ENCODE measurements around the gene NUMA1.

The NUMA1 gene

GRCh38 chr11:71999798-72000197 is 80.5 kb downstream of the NUMA1 start:
- peak overlapping the region; percentile 63 to 91 (median 74); a peak in 18 of 22 replicates for H3K4me2 ChIP-seq
- no peak overlapping the region for H3K9ac ChIP-seq
- TF ChIP-seq Cebpa-rat (IDR thresholded peaks at IDR 0.05): no peak
- H3K9me3 ChIP-seq (replicated peaks in 1 of 11): no peaks in the 10 kb centered on the region
- H4K20me1 ChIP-seq: peaks cover 21 to 50% (median 36%) of the 10 kb centered on the region in 11 experiments; a peak in 21 of 22 replicates
- peaks cover 36 to 69% (median 51%) of the 10 kb centered on the region in 11 experiments for H3K36me3 ChIP-seq
- peaks cover 17 to 50% (median 24%) of the 10 kb centered on the region in 10 experiments for H3K4me1 ChIP-seq
- H3K27me3 ChIP-seq: no peaks in the 10 kb centered on the region
- H3K4me3 ChIP-seq: no peak overlapping the region
- peak overlapping the region in 5 of 11 experiments; percentile 23 to 69 (median 65); a peak in 3 of 22 replicates for H3K27ac ChIP-seq

DNA sequence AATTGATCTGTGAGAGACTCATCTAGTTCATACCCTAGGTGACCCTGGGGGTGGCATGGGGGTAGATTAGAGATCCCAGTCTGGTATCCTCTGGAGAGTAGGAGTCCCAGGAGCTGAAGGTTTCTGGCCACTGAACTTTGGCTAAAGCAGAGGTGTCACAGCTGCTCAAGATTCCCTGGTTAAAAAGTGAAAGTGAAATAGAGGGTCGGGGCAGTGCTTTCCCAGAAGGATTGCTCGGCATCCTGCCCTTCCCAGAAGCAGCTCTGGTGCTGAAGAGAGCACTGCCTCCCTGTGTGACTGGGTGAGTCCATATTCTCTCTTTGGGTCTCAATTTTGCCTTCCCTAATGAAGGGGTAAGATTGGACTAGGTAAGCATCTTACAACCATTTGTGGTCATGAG is 81.0 kb downstream of the NUMA1 start:
- no peak for TF ChIP-seq Cebpa-rat (IDR thresholded peaks at IDR 0.05)
- H3K4me3 ChIP-seq: 0 out of 20 replicates have a peak overlapping the region, but pooled peaks of 1 of the 10 experiments have one; percentile 8
- H3K4me1 ChIP-seq: peaks cover 17 to 54% (median 24%) of the 10 kb centered on the region in 10 experiments
- peak overlapping the region in 10 of 11 experiments; percentile 22 to 69 (median 50); a peak in 16 of 22 replicates for H3K27ac ChIP-seq
- H3K36me3 ChIP-seq: peaks cover 32 to 68% (median 47%) of the 10 kb centered on the region in 11 experiments
- H3K27me3 ChIP-seq: no peaks in the 10 kb centered on the region
- peaks cover 0 to 3% (median 0%) of the 10 kb centered on the region in 11 experiments; a peak in 2 of 22 replicates for H3K9me3 ChIP-seq (replicated peaks in 1 of 11)
- H4K20me1 ChIP-seq: peaks cover 17 to 46% (median 31%) of the 10 kb centered on the region in 11 experiments; a peak in 21 of 22 replicates
- H3K9ac ChIP-seq: no peak overlapping the region; a peak in 1 of 22 replicates
- H3K4me2 ChIP-seq: peak overlapping the region; percentile 63 to 91 (median 74)

- Histone ChIP-seq H3K4me1 (peaks cover 17 to 60% (median 24%) of the 10 kb centered on the region in 10 experiments), H3K27me3 (no peaks in the 10 kb centered on the region), H3K27ac (peak within 1 kb of the TSS; percentile 22 to 69 (median 56); a peak in 20 of 22 replicates), H3K4me2 (peak within 1 kb of the TSS; percentile 63 to 91 (median 74)), H3K4me3 (peak within 1 kb of the TSS in 1 of 10 experiments; percentile 8; a peak in 2 of 20 replicates), H3K36me3 (peaks cover 26 to 62% (median 41%) of the 10 kb centered on the region in 11 experiments), H3K9me3 (replicated peaks in 1 of 11) (peaks cover 0 to 8% (median 0%) of the 10 kb centered on the region in 11 experiments; a peak in 2 of 22 replicates), H3K9ac (peak within 1 kb of the TSS in 1 of 11 experiments; percentile 32; a peak in 1 of 22 replicates), H4K20me1 (peaks cover 12 to 40% (median 26%) of the 10 kb centered on the region in 11 experiments; a peak in 20 of 22 replicates)
- no peak for TF ChIP-seq Cebpa-rat (IDR thresholded peaks at IDR 0.05)
Observed at GRCh38 chr11:71998649-71999310, 81.6 kb downstream of the NUMA1 start, which contains the start of gene IL18BP. IL18BP (plus strand) TSS chr11:71998909; CDS start chr11:71999985, 1,076 bp downstream.

GRCh38 chr11:71998061-71998460 is 82.3 kb downstream of the NUMA1 start:
- peaks cover 4 to 33% (median 18%) of the 10 kb centered on the region in 11 experiments; a peak in 19 of 22 replicates for H4K20me1 ChIP-seq
- no peak overlapping the region for H3K4me3 ChIP-seq
- peaks cover 17 to 67% (median 24%) of the 10 kb centered on the region in 10 experiments for H3K4me1 ChIP-seq
- H3K4me2 ChIP-seq: peak overlapping the region in 9 of 11 experiments; percentile 63 to 91 (median 74); a peak in 18 of 22 replicates
- H3K9me3 ChIP-seq (replicated peaks in 1 of 11): peaks cover 0 to 8% (median 0%) of the 10 kb centered on the region in 11 experiments; a peak in 2 of 22 replicates
- peak overlapping the region in 5 of 11 experiments; percentile 41 to 69 (median 56); a peak in 3 of 22 replicates for H3K27ac ChIP-seq
- no peak for TF ChIP-seq Cebpa-rat (IDR thresholded peaks at IDR 0.05)
- no peaks in the 10 kb centered on the region for H3K27me3 ChIP-seq
- peaks cover 19 to 55% (median 34%) of the 10 kb centered on the region in 11 experiments for H3K36me3 ChIP-seq
- no peak overlapping the region for H3K9ac ChIP-seq

DNA sequence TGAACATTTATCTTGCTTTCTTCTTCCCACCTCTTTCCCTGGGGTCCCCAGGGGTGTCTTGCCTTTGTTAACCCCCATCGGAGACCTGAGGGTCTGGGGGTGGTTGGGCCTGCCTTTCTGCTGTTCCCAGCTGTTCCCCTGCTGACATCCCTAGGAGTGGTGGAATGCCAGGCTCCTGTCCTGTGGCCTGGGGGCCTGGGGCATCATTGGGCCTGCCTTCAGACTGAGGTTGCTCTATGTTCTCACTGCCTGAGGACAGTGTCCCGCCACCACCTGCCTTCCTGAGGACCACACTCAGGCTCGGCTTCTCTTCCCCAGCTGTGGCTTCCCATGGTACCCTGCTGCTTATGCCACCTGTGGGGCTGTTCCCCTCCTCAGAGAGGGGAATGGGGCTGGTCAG is 82.7 kb downstream of the NUMA1 start:
- Histone ChIP-seq H3K4me1 (peaks cover 17 to 72% (median 24%) of the 10 kb centered on the region in 10 experiments), H3K27ac (0 out of 22 replicates have a peak overlapping the region, but pooled peaks of 2 of the 11 experiments have one; percentile 0 to 41), H3K9me3 (replicated peaks in 1 of 11) (peaks cover 0 to 8% (median 0%) of the 10 kb centered on the region in 11 experiments; a peak in 2 of 22 replicates)

DNA sequence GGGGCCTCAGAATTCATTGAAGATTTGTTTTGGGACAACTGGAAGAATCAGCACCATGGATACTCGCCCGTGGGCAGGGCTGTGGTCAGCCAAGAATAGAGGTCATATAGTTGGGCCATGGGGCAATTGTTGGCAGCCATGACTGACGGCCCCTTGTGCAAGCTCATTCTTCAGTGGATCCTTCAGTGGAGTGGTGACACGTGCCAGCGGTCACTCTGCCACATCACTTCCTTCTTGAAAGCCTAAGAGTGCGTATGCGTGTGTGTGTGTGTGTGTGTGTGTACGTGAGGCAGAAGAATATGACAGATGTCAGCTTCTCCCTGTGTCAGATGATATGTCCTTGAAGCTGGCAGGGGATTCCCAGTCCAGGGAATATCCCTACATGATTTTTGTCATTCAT is 83.4 kb downstream of the NUMA1 start:
- no peak for TF ChIP-seq Cebpa-rat (IDR thresholded peaks at IDR 0.05)
- Histone ChIP-seq H3K4me3 (no peak overlapping the region), H3K9me3 (replicated peaks in 1 of 11) (peaks cover 0 to 8% (median 0%) of the 10 kb centered on the region in 11 experiments; a peak in 2 of 22 replicates), H3K9ac (no peak overlapping the region), H3K27me3 (no peaks in the 10 kb centered on the region), H3K4me1 (peaks cover 18 to 78% (median 26%) of the 10 kb centered on the region in 10 experiments), H3K4me2 (peak overlapping the region in 1 of 11 experiments; percentile 91; a peak in 2 of 22 replicates), H4K20me1 (peaks cover 0 to 22% (median 8%) of the 10 kb centered on the region in 11 experiments; a peak in 12 of 22 replicates), H3K27ac (0 out of 22 replicates have a peak overlapping the region, but pooled peaks of 1 of the 11 experiments have one; percentile 0), H3K36me3 (peaks cover 10 to 43% (median 23%) of the 10 kb centered on the region in 11 experiments; a peak in 21 of 22 replicates)

More for the DNA sequence above, 82.7 kb downstream of the NUMA1 start:
- no peak overlapping the region for H3K4me3 ChIP-seq
- H3K9ac ChIP-seq: no peak overlapping the region
- peaks cover 0 to 28% (median 14%) of the 10 kb centered on the region in 11 experiments; a peak in 17 of 22 replicates for H4K20me1 ChIP-seq
- H3K27me3 ChIP-seq: no peaks in the 10 kb centered on the region
- peaks cover 14 to 50% (median 29%) of the 10 kb centered on the region in 11 experiments for H3K36me3 ChIP-seq
- TF ChIP-seq Cebpa-rat (IDR thresholded peaks at IDR 0.05): no peak
- peak overlapping the region in 2 of 11 experiments; percentile 74 to 91; a peak in 3 of 22 replicates for H3K4me2 ChIP-seq

DNA sequence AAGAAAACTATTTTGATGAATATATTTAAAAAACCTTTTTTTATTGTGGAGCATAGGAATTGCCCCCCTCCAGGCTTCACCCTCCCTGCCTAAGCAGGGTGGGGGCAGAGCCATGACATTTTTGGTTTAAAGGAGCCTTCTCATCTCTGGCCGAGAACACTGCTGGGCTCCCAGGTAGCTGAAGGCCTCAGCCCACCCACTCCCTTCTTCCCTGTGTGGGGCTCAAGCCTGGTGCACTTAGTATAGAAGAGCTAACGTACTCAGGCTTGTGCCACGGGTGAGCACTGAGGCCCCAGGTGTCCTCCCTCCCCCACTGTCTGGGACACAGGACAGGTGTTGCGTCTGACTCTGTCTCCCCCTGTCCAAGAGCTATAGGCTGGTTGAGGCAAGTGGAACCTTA is 83.8 kb downstream of the NUMA1 start:
- Histone ChIP-seq H3K36me3 (peaks cover 7 to 39% (median 18%) of the 10 kb centered on the region in 11 experiments; a peak in 20 of 22 replicates), H3K9ac (no peak overlapping the region), H4K20me1 (peaks cover 0 to 17% (median 4%) of the 10 kb centered on the region in 11 experiments; a peak in 11 of 22 replicates), H3K27ac (no peak overlapping the region), H3K9me3 (replicated peaks in 1 of 11) (peaks cover 0 to 8% (median 0%) of the 10 kb centered on the region in 11 experiments; a peak in 2 of 22 replicates), H3K4me3 (no peak overlapping the region), H3K4me2 (peak overlapping the region in 1 of 11 experiments; percentile 91; a peak in 1 of 22 replicates), H3K27me3 (no peaks in the 10 kb centered on the region), H3K4me1 (peaks cover 18 to 82% (median 30%) of the 10 kb centered on the region in 10 experiments)
- TF ChIP-seq Cebpa-rat (IDR thresholded peaks at IDR 0.05): no peak

GRCh38 chr11:71995726-71996291 is 84.5 kb downstream of the NUMA1 start:
- no peak overlapping the region for H3K4me3 ChIP-seq
- peaks cover under 1 to 34% (median 14%) of the 10 kb centered on the region in 11 experiments; a peak in 19 of 22 replicates for H3K36me3 ChIP-seq
- H4K20me1 ChIP-seq: peaks cover 0 to 10% (median 0%) of the 10 kb centered on the region in 11 experiments; a peak in 5 of 22 replicates
- H3K9ac ChIP-seq: no peak overlapping the region
- H3K4me2 ChIP-seq: no peak overlapping the region
- H3K27me3 ChIP-seq: no peaks in the 10 kb centered on the region
- peaks cover 0 to 8% (median 0%) of the 10 kb centered on the region in 11 experiments; a peak in 2 of 22 replicates for H3K9me3 ChIP-seq (replicated peaks in 1 of 11)
- no peak overlapping the region for H3K27ac ChIP-seq
- TF ChIP-seq Cebpa-rat (IDR thresholded peaks at IDR 0.05): no peak
- H3K4me1 ChIP-seq: peaks cover 18 to 88% (median 34%) of the 10 kb centered on the region in 10 experiments

Measured in BLaER1 treated with 17β-estradiol and CSF1 and Interleukin-3, amounts not matched to agents 10 nM and 100 nM (cell line).